Neural cell (in vitro differentiated cells): ENCODE results near the gene DPP7. TPM values are rescaled to one million over a fixed set of nuclear protein-coding genes. Genes with fewer than 3 reads are reported as not detected.

Experiments
- H2AFZ ChIP-seq: fragments of 200-600, 300-800 bp; sonication (generic), shearing (Covaris generic); 2 replicates; pipeline ENCODE4 v1.6.0; 2014; ENCODE audit warnings: low read depth, mild to moderate bottlenecking, antibody characterized with exemption, low read length, moderate library complexity
- H3F3A ChIP-seq: fragments of 200-600 bp; shearing (Covaris generic); 2 replicates; pipeline ENCODE4 v1.6.1; 2016; ENCODE audit warnings: mild to moderate bottlenecking, moderate library complexity, mixed read lengths, antibody characterized with exemption, low read length; ENCODE audit not compliant: insufficient read depth, poor library complexity, severe bottlenecking
- H3K27ac ChIP-seq: fragments of 200-600, 300-800 bp; sonication (generic), shearing (Covaris generic); 2 replicates; pipeline ENCODE4 v1.5.1; 2014; ENCODE audit warnings: mild to moderate bottlenecking, low read length, moderate library complexity
- H3K27me3 ChIP-seq: fragments of 300-800, 200-600 bp; sonication (generic), shearing (Covaris generic); 2 replicates; pipeline ENCODE4 v1.6.0; 2014; ENCODE audit warnings: mild to moderate bottlenecking, low read depth, low read length, moderate library complexity; ENCODE audit not compliant: insufficient read depth
- H3K36me3 ChIP-seq: fragments of 300-800, 200-600 bp; sonication (generic), shearing (Covaris generic); 2 replicates; pipeline ENCODE4 v1.5.1; 2014; ENCODE audit warnings: mild to moderate bottlenecking, antibody characterized with exemption, low read length, moderate library complexity; ENCODE audit not compliant: insufficient read depth
- H3K4me2 ChIP-seq: fragments of 300-800, 200-600 bp; sonication (generic), shearing (Covaris generic); 2 replicates; pipeline ENCODE4 v1.6.0; 2014; ENCODE audit warnings: mild to moderate bottlenecking, low read length
- H3K4me3 ChIP-seq: fragments of 300-800, 200-600 bp; sonication (generic), shearing (Covaris generic); 2 replicates; pipeline ENCODE4 v1.5.1; 2014; ENCODE audit warnings: mild to moderate bottlenecking, low read length, moderate library complexity
- H3K79me2 ChIP-seq: fragments of 200-600 bp; shearing (Covaris generic); replicated peaks from 2 replicates; pipeline ENCODE4 v1.6.0; 2014; ENCODE audit warnings: mild to moderate bottlenecking, low read length, moderate library complexity; ENCODE audit not compliant: insufficient read depth
- H3K9ac ChIP-seq: fragments of 300-800, 200-600 bp; sonication (generic), shearing (Covaris generic); 2 replicates; pipeline ENCODE4 v1.6.1; 2016; ENCODE audit warnings: mild to moderate bottlenecking, low read length, mixed read lengths
- H3K9me2 ChIP-seq: fragments of 200-600 bp; shearing (Covaris generic); 2 replicates; pipeline ENCODE4 v1.6.1; 2016; ENCODE audit warnings: mild to moderate bottlenecking, low read length, mixed read lengths; ENCODE audit not compliant: insufficient read depth
- H3K9me3 ChIP-seq: fragments of 200-600, 300-800 bp; sonication (generic), shearing (Covaris generic); 2 replicates; pipeline ENCODE4 v1.6.1; 2016; ENCODE audit warnings: mild to moderate bottlenecking, mixed run types, low read length, moderate library complexity, mixed read lengths
- H4K20me1 ChIP-seq: fragments of 200-600 bp; shearing (Covaris generic); 2 replicates; pipeline ENCODE4 v1.6.1; 2016; ENCODE audit warnings: mild to moderate bottlenecking, mixed run types; ENCODE audit not compliant: insufficient read depth
- EP300 ChIP-seq: fragments of 450-650 bp; conservative IDR thresholded peaks from 2 replicates; pipeline ENCODE4 v1.6.1; 2014; ENCODE audit warnings: antibody characterized with exemption, mild to moderate bottlenecking, moderate library complexity; ENCODE audit not compliant: poor library complexity, severe bottlenecking
- EZH2 ChIP-seq: fragments of 200-600, 300-800 bp; shearing (Covaris generic), sonication (generic); IDR thresholded peaks from 2 replicates; pipeline ENCODE4 v1.6.1; 2014; ENCODE audit warnings: antibody characterized with exemption, low read length, borderline replicate concordance, mild to moderate bottlenecking; ENCODE audit not compliant: insufficient read depth, poor library complexity, severe bottlenecking
- MXI1 ChIP-seq: fragments of 450-650 bp; conservative IDR thresholded peaks from 2 replicates; pipeline ENCODE4 v1.6.1; 2014; ENCODE audit warnings: antibody characterized with exemption, mild to moderate bottlenecking; ENCODE audit not compliant: poor library complexity, severe bottlenecking
- POLR2AphosphoS5 ChIP-seq: IDR thresholded peaks from 2 replicates; pipeline ENCODE4 v1.6.1; 2012
- RAD21 ChIP-seq: fragments of 450-650 bp; conservative IDR thresholded peaks from 2 replicates; pipeline ENCODE4 v1.6.1; 2014; ENCODE audit warnings: antibody characterized with exemption, mild to moderate bottlenecking, moderate library complexity
- SMC3 ChIP-seq: fragments of 450-650 bp; conservative IDR thresholded peaks from 2 replicates; pipeline ENCODE4 v1.6.1; 2014; ENCODE audit warnings: antibody characterized with exemption, mild to moderate bottlenecking, moderate library complexity; ENCODE audit not compliant: poor library complexity
- TAF1 ChIP-seq: IDR thresholded peaks from 2 replicates; pipeline ENCODE4 v1.6.1; 2012; ENCODE audit warnings: low read depth
- polyA plus RNA-seq: library from polyadenylated mRNA; depleted of rRNA; stranded (reverse); fragments of >200 nt; gene quantifications from 2 replicates; pipeline ENCODE4 v1.2.3, GENCODE V29; 2014
- TF ChIP-seq, protein P1 (sequence below): IDR thresholded peaks from 2 replicates; pipeline ENCODE4 v1.6.1; 2012; ENCODE audit warnings: borderline replicate concordance
- TF ChIP-seq, protein P2 (sequence below): fragments of 450-650 bp; IDR thresholded peaks from 2 replicates; pipeline ENCODE4 v1.5.1; 2014; ENCODE audit warnings: antibody characterized with exemption, mild to moderate bottlenecking, moderate library complexity; ENCODE audit not compliant: poor library complexity, severe bottlenecking

The DPP7 gene
- polyA plus RNA-seq, 1 donor from 2014 or later, result 23.3 TPM

DNA sequence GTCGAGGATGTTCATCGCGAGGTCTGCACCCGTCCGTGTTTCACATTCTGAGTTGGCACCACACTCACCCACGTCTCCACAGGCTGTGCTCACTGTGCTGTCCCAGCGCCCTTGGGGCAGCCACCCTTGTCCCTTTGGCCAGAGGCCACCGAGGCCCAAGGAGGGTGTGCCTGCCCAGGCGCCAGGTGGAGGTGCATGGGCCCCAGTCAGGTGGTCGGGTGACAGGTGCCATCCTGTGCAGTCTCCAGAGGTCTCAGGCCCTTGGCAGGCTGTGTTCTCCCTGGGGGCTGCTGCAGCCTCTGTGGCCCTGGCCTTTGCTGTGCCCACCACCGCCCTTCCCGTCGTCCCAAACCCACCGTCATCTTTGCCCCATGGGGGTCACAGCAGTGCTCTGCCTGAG is 15.3 kb downstream of the DPP7 start:
- Histone ChIP-seq H3K9me3 (no peaks in the 10 kb centered on the region), H3K4me2 (no peak overlapping the region), H3K36me3 (peaks cover 16% of the 10 kb centered on the region), H3K27me3 (no peaks in the 10 kb centered on the region), H3F3A (no peaks in the 10 kb centered on the region), H2AFZ (no peak overlapping the region), H3K27ac (no peak overlapping the region), H3K9me2 (no peaks in the 10 kb centered on the region), H3K9ac (no peak overlapping the region), H4K20me1 (no peaks in the 10 kb centered on the region), H3K4me3 (no peak overlapping the region), H3K79me2 (no peaks in the 10 kb centered on the region)
- TF ChIP-seq SMC3 (no peak), POLR2AphosphoS5 (no peak)

DNA sequence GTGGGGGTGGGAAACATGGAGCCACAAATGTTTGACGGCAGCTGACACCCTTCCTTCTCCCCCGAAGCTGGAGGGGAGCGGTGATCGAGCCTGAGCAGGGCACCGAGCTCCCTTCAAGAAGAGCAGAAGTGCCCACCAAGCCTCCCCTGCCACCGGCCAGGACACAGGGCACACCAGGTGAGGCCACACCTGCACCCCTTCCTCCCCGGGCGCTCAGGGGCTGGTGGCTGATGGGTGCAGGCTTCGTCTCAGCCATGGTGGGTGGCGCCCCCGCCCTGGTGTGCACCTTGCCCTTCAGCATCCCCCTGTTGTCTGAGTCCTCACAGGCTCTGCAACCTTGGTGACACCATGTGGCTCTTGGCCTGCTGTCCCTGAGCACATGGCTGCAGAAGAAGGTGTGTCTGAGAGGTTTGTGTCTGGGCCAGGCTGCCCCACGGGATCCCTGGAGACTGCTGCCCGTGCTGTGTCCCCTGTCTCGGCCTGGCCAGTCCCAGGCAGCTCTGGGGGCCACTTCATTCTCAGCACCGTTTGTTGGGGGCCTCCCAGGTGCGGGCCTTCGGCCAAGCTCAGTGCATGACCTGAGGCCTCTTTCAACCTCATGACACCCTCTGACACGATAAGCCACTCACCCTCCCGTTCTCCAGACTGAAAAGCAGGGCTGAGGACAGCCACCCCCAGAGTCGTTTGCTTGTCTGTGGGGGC is 16.6 kb downstream of the DPP7 start:
- H2AFZ ChIP-seq, result no peak overlapping the region
- H3K27ac ChIP-seq, result no peak overlapping the region
- H3F3A ChIP-seq, result no peaks in the 10 kb centered on the region
- no peak overlapping the region for H3K9ac ChIP-seq
- no peaks in the 10 kb centered on the region for H4K20me1 ChIP-seq
- no peaks in the 10 kb centered on the region for H3K79me2 ChIP-seq
- H3K9me2 ChIP-seq, result no peaks in the 10 kb centered on the region
- H3K36me3 ChIP-seq, result peaks cover 16% of the 10 kb centered on the region
- no peak overlapping the region for H3K4me2 ChIP-seq
- H3K9me3 ChIP-seq, result no peaks in the 10 kb centered on the region
- H3K4me3 ChIP-seq, result no peak overlapping the region
- TF ChIP-seq EZH2 (no peak), MXI1 (no peak), SMC3 (no peak), EP300 (no peak), POLR2AphosphoS5 (no peak), TAF1 (no peak), RAD21 (no peak)
- TF ChIP-seq, protein P1, sequence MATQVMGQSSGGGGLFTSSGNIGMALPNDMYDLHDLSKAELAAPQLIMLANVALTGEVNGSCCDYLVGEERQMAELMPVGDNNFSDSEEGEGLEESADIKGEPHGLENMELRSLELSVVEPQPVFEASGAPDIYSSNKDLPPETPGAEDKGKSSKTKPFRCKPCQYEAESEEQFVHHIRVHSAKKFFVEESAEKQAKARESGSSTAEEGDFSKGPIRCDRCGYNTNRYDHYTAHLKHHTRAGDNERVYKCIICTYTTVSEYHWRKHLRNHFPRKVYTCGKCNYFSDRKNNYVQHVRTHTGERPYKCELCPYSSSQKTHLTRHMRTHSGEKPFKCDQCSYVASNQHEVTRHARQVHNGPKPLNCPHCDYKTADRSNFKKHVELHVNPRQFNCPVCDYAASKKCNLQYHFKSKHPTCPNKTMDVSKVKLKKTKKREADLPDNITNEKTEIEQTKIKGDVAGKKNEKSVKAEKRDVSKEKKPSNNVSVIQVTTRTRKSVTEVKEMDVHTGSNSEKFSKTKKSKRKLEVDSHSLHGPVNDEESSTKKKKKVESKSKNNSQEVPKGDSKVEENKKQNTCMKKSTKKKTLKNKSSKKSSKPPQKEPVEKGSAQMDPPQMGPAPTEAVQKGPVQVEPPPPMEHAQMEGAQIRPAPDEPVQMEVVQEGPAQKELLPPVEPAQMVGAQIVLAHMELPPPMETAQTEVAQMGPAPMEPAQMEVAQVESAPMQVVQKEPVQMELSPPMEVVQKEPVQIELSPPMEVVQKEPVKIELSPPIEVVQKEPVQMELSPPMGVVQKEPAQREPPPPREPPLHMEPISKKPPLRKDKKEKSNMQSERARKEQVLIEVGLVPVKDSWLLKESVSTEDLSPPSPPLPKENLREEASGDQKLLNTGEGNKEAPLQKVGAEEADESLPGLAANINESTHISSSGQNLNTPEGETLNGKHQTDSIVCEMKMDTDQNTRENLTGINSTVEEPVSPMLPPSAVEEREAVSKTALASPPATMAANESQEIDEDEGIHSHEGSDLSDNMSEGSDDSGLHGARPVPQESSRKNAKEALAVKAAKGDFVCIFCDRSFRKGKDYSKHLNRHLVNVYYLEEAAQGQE, result no peak
- TF ChIP-seq, protein P2, sequence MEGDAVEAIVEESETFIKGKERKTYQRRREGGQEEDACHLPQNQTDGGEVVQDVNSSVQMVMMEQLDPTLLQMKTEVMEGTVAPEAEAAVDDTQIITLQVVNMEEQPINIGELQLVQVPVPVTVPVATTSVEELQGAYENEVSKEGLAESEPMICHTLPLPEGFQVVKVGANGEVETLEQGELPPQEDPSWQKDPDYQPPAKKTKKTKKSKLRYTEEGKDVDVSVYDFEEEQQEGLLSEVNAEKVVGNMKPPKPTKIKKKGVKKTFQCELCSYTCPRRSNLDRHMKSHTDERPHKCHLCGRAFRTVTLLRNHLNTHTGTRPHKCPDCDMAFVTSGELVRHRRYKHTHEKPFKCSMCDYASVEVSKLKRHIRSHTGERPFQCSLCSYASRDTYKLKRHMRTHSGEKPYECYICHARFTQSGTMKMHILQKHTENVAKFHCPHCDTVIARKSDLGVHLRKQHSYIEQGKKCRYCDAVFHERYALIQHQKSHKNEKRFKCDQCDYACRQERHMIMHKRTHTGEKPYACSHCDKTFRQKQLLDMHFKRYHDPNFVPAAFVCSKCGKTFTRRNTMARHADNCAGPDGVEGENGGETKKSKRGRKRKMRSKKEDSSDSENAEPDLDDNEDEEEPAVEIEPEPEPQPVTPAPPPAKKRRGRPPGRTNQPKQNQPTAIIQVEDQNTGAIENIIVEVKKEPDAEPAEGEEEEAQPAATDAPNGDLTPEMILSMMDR, result no peak
- no peaks in the 10 kb centered on the region for H3K27me3 ChIP-seq
